ENCODE results near the gene NELFCD.
A peak's percentile ranks its signal among the peaks of the same experiment; 100 is the strongest.
"Not testable (repeated sequence)": the region's sequence is repeated elsewhere in the genome, so short reads cannot be mapped to it uniquely, and the experiment has no call there.

NELFCD gene

GRCh38 chr20:59023616-59024015 is 42.6 kb downstream of the NELFCD start:
- no peak for DNase-seq (ENCODE audit: low read depth in 1 of 2, low spot score in 1 of 2)

GRCh38 chr20:59024111-59024530 is 43.1 kb downstream of the NELFCD start:
- DNase-seq (ENCODE audit: low read depth in 1 of 2, low spot score in 1 of 2) = no peak

GRCh38 chr20:59025086-59025485 is 44.0 kb downstream of the NELFCD start:
- no peak for DNase-seq (ENCODE audit: low read depth in 1 of 2, low spot score in 1 of 2)

GRCh38 chr20:59025511-59025910 is 44.5 kb downstream of the NELFCD start:
- no peak for DNase-seq (ENCODE audit: low read depth in 1 of 2, low spot score in 1 of 2)

- DNase-seq (ENCODE audit: low read depth in 1 of 2, low spot score in 1 of 2) = no peak
These were observed 46.1 kb downstream of the NELFCD start for GRCh38 chr20:59026904-59027740.

- no peak for DNase-seq (ENCODE audit: low read depth in 1 of 2, low spot score in 1 of 2)
These were observed 46.8 kb downstream of the NELFCD start for GRCh38 chr20:59027741-59028320.

GRCh38 chr20:59028812-59029211 is 47.8 kb downstream of the NELFCD start:
- DNase-seq (ENCODE audit: low read depth in 1 of 2, low spot score in 1 of 2) = no peak

GRCh38 chr20:59030911-59031563 is 50.0 kb downstream of the NELFCD start:
- DNase-seq (ENCODE audit: low read depth in 1 of 2, low spot score in 1 of 2) = no peak

- no peak for DNase-seq (ENCODE audit: low read depth in 1 of 2, low spot score in 1 of 2)
These were observed 50.5 kb downstream of the NELFCD start for GRCh38 chr20:59031564-59032022.

GRCh38 chr20:59032023-59032712 is 51.1 kb downstream of the NELFCD start, which contains the start of gene ATP5F1E:
ATP5F1E (minus strand) TSS chr20:59032335; CDS start chr20:59032251, 84 bp downstream.
- peak; percentile 89 to 93 for DNase-seq (ENCODE audit: low read depth in 1 of 2, low spot score in 1 of 2)

- DNase-seq (ENCODE audit: low read depth in 1 of 2, low spot score in 1 of 2) = no peak
These were observed 51.6 kb downstream of the NELFCD start for GRCh38 chr20:59032713-59033059.

- DNase-seq (ENCODE audit: low read depth in 1 of 2, low spot score in 1 of 2) = no peak
These were observed 52.0 kb downstream of the NELFCD start for GRCh38 chr20:59033093-59033492.

- no peak for DNase-seq (ENCODE audit: low read depth in 1 of 2, low spot score in 1 of 2)
These were observed 52.6 kb downstream of the NELFCD start for GRCh38 chr20:59033616-59034165.

- no peak for DNase-seq (ENCODE audit: low read depth in 1 of 2, low spot score in 1 of 2)
These were observed 54.3 kb downstream of the NELFCD start for GRCh38 chr20:59035381-59035780.

- DNase-seq (ENCODE audit: low read depth in 1 of 2, low spot score in 1 of 2) = no peak
These were observed 56.3 kb downstream of the NELFCD start for GRCh38 chr20:59037386-59037785.

GRCh38 chr20:59039233-59039632 is 58.2 kb downstream of the NELFCD start:
- no peak for DNase-seq (ENCODE audit: low read depth in 1 of 2, low spot score in 1 of 2)

GRCh38 chr20:59040667-59041066 is 59.6 kb downstream of the NELFCD start:
- no peak for DNase-seq (ENCODE audit: low read depth in 1 of 2, low spot score in 1 of 2)

GRCh38 chr20:59041487-59041886 is 60.4 kb downstream of the NELFCD start:
- not testable (repeated sequence) for DNase-seq (ENCODE audit: low read depth in 1 of 2, low spot score in 1 of 2)

GRCh38 chr20:59042151-59042795 is 61.2 kb downstream of the NELFCD start, which contains the start of gene PRELID3B:
PRELID3B (minus strand) TSS chr20:59042786; CDS start chr20:59042730, 56 bp downstream.
- no peak for DNase-seq (ENCODE audit: low read depth in 1 of 2, low spot score in 1 of 2)
